Measurements from ENCODE around the gene DCHS2. TPM values are rescaled to one million over a fixed set of nuclear protein-coding genes. Genes with fewer than 3 reads are reported as not detected.

Gene DCHS2, protein sequence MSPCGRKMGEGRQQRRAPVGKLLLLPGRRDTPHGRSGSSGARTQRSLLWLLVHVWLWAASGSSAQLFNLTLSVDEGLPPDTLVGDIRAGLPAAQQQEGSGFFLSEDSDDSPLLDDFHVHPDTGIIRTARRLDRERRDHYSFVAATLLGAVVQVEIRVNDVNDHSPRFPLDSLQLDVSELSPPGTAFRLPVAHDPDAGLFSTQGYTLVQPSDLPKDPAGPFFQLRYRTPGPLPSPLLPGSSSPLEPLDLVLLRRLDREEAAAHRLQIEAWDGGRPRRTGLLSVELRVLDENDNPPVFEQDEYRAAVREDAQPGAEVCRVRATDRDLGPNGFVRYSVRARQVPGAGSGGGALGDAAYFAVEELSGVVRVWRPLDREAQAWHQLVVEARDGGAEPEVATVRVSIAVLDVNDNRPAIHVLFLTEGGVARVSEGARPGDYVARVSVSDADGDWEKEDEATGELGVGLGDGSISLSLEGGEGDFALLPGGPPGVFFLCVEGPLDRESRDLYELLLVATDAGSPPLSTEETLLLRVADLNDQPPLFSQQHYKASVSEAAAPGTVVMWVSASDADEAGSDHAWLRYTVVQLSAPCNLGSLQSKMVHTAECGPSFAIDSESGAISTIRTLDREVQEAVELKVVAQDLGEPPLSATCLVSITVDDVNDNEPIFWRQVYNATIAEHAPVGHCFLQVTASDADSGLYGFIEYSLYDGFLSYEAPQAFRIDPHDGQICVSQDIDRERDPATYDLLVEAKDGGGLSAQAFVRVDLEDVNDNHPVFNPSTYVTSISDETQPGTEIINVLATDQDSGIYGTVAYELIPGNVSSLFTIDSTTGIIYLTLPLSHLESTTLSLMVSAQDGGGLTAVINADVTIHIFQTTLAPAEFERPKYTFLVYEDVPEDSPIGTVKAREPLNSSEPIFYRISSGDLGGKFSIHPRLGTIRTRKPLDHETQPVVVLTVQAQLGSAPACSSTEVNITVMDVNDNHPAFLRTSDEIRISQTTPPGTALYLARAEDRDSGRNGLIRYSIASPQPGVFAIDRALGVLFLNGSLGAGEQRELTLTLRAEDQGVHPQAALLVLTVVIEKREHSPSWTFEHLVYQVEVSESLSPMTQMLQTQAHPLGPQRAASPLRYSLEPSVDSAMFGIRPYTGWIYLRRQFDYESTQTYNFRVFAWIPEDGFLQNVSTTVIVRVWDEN (N-terminal part only)
- total RNA-seq = under 1 TPM; 0.13 to 0.24 TPM
- polyA plus RNA-seq (2013, experiment 1 of 2) = 1.4 TPM
- polyA plus RNA-seq (2013, experiment 2 of 2) = 1.0 TPM
- long read RNA-seq, experiment 1 = 0 reads
- long read RNA-seq, experiment 2 = 0 reads
- long read RNA-seq, experiment 3 = 0 reads
- long read RNA-seq, experiment 4 = 0 reads

DNA sequence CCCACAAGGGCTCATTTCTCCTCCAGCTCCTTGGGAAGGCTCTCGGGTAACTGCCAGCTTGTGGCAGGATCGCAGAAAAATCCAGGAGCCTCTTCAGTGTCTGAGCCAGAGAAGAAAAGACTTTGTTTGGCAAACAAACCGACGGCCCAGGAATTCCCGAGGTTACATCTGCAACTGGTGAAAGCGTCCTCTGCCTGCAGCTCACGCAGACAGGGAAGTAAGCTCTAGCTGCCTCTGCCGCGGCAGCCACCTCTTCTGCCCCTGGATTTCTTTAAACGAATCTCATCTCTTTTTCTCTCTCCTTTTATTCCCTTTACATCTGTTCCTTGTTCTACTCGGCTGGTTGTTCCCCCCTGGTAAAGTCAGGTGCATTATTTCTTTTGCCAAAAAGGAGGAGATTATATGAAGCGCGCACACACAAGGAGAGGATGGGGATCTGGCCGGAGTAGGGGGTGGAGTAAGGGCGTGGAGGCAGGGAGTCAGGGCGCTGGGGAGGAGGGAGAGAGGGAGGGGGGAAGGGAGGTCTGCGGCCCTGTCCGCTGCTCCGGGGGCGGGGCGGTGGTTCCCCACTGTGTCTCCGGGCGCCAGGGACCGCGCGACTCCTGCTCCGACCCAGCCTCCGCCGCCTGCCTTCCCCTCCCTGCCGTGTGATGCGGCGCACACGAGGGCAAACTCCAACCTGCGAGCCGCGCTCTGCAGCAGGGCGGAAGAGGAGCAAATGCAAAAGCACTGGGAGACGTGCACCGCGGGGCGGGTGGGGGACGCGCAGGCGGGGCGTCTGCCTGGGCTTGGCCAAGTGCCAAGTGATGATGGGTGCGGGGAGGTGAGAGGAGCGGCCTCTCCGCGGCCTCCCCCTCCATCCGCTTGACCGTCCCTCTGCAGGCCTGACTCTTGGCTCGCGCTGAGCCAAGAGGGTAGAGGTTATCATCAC, at the start of gene DCHS2:
Gene DCHS2 (minus strand): TSS at position 459 of the 931 bp plus-strand sequence. CDS start 444 bp downstream, at position 15.
- no peak within 1 kb of the TSS for H3K27ac Mint-ChIP-seq

DNA sequence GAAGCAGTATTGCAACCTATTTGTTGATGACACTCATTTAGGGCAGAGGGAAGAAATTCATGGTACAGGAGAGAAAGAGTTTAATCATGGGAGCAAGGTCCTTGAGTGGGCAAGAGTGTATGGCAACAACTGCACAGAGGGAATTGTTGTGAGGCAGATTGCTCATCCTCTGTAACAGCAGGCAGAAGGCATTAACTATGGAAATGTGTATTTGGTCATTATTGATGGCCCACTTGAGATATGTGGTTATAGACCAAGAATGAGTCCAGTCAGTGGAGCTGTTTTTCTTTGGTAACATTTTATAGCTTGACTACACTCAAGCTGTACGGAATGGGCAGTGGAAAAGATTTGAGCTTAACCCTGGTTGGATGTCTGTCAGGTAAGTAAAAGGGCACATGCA, 42.7 kb upstream of the DCHS2 start:
- Histone ChIP-seq H3K9ac (ENCODE audit: extremely low read depth, low read length, poor library complexity, severe bottlenecking) (no peak overlapping the region), H3K27me3 (ENCODE audit: control insufficient read depth, insufficient read depth, low read length, poor library complexity, severe bottlenecking) (no peaks in the 10 kb centered on the region), H3K9me3 (ENCODE audit: control insufficient read depth, low read length) (no peaks in the 10 kb centered on the region), H3K4me1 (ENCODE audit: control insufficient read depth, insufficient read depth, low read length) (no peaks in the 10 kb centered on the region), H3K36me3 (ENCODE audit: control insufficient read depth, insufficient read depth, low read length) (peaks cover 43% of the 10 kb centered on the region), H3K4me3 (ENCODE audit: low read length) (no peak overlapping the region), H3K27ac (ENCODE audit: low read depth, low read length) (no peak overlapping the region)
- Mint-ChIP-seq H3K36me3 (ENCODE audit: low read depth) (peaks cover 18% of the 10 kb centered on the region), H3K27me3 (ENCODE audit: insufficient read depth) (no peaks in the 10 kb centered on the region), H3K4me1 (no peaks in the 10 kb centered on the region), H3K27ac (no peak overlapping the region), H3K4me3 (no peak overlapping the region), H3K9me3 (no peaks in the 10 kb centered on the region)
- DNase-seq = no peak
- 60 to 92% methylated on average over 1 of the region's 1 CpG for WGBS, 2 experiments (ENCODE audit: insufficient coverage in 1 of 2, insufficient read length in 1 of 2)
- TF ChIP-seq, protein P1, sequence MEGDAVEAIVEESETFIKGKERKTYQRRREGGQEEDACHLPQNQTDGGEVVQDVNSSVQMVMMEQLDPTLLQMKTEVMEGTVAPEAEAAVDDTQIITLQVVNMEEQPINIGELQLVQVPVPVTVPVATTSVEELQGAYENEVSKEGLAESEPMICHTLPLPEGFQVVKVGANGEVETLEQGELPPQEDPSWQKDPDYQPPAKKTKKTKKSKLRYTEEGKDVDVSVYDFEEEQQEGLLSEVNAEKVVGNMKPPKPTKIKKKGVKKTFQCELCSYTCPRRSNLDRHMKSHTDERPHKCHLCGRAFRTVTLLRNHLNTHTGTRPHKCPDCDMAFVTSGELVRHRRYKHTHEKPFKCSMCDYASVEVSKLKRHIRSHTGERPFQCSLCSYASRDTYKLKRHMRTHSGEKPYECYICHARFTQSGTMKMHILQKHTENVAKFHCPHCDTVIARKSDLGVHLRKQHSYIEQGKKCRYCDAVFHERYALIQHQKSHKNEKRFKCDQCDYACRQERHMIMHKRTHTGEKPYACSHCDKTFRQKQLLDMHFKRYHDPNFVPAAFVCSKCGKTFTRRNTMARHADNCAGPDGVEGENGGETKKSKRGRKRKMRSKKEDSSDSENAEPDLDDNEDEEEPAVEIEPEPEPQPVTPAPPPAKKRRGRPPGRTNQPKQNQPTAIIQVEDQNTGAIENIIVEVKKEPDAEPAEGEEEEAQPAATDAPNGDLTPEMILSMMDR (conservative IDR thresholded peaks at IDR 0.05) = no peak

More for the DNA sequence above, at the start of gene DCHS2:
- no peaks in the 10 kb centered on the region for H3K36me3 Mint-ChIP-seq (ENCODE audit: low read depth)
- peaks cover 4% of the 10 kb centered on the region for H3K9me3 Mint-ChIP-seq
- H3K9me3 ChIP-seq (ENCODE audit: control insufficient read depth, low read length) = no peaks in the 10 kb centered on the region
- no peak within 1 kb of the TSS for H3K27ac ChIP-seq (ENCODE audit: low read depth, low read length)
- peaks cover 88% of the 10 kb centered on the region for H3K27me3 ChIP-seq (ENCODE audit: control insufficient read depth, insufficient read depth, low read length, poor library complexity, severe bottlenecking)
- TF ChIP-seq, protein P1 (conservative IDR thresholded peaks at IDR 0.05) = no peak
- peaks cover 6% of the 10 kb centered on the region for H3K4me1 Mint-ChIP-seq
- H3K27me3 Mint-ChIP-seq (ENCODE audit: insufficient read depth) = peaks cover 26% of the 10 kb centered on the region
- no peak within 1 kb of the TSS for H3K9ac ChIP-seq (ENCODE audit: extremely low read depth, low read length, poor library complexity, severe bottlenecking)
- no peaks in the 10 kb centered on the region for H3K4me1 ChIP-seq (ENCODE audit: control insufficient read depth, insufficient read depth, low read length)
- H3K4me3 Mint-ChIP-seq = peak within 1 kb of the TSS; percentile 49
- peak within 1 kb of the TSS; percentile 76 for H3K4me3 ChIP-seq (ENCODE audit: low read length)
- H3K36me3 ChIP-seq (ENCODE audit: control insufficient read depth, insufficient read depth, low read length) = no peaks in the 10 kb centered on the region
- WGBS, 2 experiments (ENCODE audit: insufficient coverage in 1 of 2, insufficient read length in 1 of 2) = 1 to 4% methylated on average over 11 to 53 of the region's 53 CpGs
- DNase-seq = peak; percentile 86
